Tibial artery (tissue), 4 donors: ENCODE data around the gene WNT1.

Experiments used
- DNase-seq, 2 donors: peaks; one replicate each; pipeline ENCODE4 v3.0.0-alpha.2; 2019
- H3K27ac ChIP-seq, 2 donors: fragments of 200-600 bp; sonication (generic) in 1 of 2; 1 replicate in 1 of 2; 2 replicates in 1 of 2; pipeline ENCODE4 v1.5.1; 2018 to 2019; ENCODE audit warnings: mild to moderate bottlenecking in 1 of 2
- H3K27me3 ChIP-seq, 2 donors: fragments of 200-600 bp; sonication (generic) in 1 of 2; one replicate each; pipeline versions ENCODE4 v1.5.1 to v1.6.0; 2016 to 2019
- H3K36me3 ChIP-seq, 3 donors: fragments of 200-600 bp; sonication (generic) in 2 of 3; one replicate each; pipeline ENCODE4 v1.5.1; 2016 to 2019; ENCODE audit warnings: mild to moderate bottlenecking in 2 of 3
- H3K4me1 ChIP-seq, 4 donors: fragments of 200-600 bp; sonication (generic) in 2 of 4; 1 replicate in 3 of 4; 2 replicates in 1 of 4; pipeline ENCODE4 v1.5.1; 2016 to 2019
- H3K4me3 ChIP-seq, 2 donors: fragments of 200-600 bp; sonication (generic) in 1 of 2; 1 replicate in 1 of 2; 2 replicates in 1 of 2; pipeline ENCODE4 v1.5.1; 2018 to 2019; ENCODE audit warnings: mild to moderate bottlenecking in 2 of 2
- H3K9me3 ChIP-seq, 3 donors: fragments of 200-600 bp; sonication (generic) in 1 of 3; one replicate each; pipeline ENCODE4 v1.5.1; 2016 to 2019
- intact Hi-C: fragments of 100-400 bp; cut with DNase I; formaldehyde crosslinking; loops from one replicate; pipeline ENCODE4 v1.15.0; 2023; ENCODE audit warnings: low total_unique reads
- TF ChIP-seq, protein P1 (sequence below), 2 experiments: fragments of 200-600 bp in 1 of 2; fragments of 450-650 bp in 1 of 2; IDR thresholded peaks; one replicate each; pipeline ENCODE4 v1.5.1; 2017 to 2019; ENCODE audit warnings: antibody characterized with exemption in 2 of 2, mild to moderate bottlenecking in 1 of 2, moderate library complexity in 1 of 2

Gene WNT1

DNA sequence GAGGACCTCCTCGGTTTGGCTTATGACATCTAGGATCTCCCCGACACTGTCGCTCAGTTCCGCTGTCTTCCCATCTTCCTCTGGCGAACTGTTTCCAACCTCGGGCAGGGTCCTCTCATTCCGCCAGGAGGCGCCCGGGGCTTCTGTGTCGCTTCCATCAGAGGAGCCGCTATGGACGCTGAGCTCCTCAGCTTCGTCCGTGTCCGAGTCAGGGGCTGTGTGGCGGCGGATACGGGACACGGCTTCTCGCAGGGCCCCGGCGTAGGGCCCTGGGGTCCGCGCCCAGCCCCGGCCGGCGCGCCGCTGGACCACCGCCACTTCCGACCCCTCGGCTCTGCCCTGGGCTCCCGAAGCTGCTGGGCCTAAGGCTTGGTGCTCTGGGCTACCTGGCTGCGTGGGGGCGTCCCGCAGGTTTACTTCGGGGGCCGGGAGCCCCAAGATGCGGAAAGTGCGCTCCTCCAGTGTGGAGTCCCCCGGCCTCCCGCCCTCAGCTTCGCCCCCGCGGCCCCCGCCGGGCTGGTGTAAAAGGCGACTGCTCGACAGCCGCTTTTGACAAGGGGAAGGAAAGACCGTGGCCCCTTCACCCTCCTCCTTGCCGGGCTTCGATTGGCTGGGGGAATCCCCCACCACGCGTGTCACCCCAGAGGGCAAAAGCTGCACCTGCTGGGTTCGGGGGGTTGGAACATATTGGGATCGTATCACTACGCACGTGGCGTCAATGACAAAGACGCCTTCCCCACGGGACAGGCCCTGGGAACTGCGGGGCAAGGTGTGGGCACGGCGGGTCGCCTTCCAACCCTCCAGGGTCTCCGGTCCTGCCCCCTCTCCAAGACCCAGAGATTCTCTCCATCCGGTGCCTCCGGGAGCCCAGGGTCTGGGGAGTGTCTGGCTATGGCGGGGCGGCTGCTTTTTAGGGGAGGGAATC is 18.9 kb downstream of the WNT1 start:
- DNase-seq, result peak; percentile 84 to 88
- H3K4me3 ChIP-seq, result peak overlapping the region; percentile 40 to 52
- peaks cover 9 to 20% (median 13%) of the 10 kb centered on the region in 3 donors for H3K36me3 ChIP-seq
- H3K4me1 ChIP-seq, result peaks cover 8 to 57% (median 41%) of the 10 kb centered on the region in 4 donors
- TF ChIP-seq, protein P1, sequence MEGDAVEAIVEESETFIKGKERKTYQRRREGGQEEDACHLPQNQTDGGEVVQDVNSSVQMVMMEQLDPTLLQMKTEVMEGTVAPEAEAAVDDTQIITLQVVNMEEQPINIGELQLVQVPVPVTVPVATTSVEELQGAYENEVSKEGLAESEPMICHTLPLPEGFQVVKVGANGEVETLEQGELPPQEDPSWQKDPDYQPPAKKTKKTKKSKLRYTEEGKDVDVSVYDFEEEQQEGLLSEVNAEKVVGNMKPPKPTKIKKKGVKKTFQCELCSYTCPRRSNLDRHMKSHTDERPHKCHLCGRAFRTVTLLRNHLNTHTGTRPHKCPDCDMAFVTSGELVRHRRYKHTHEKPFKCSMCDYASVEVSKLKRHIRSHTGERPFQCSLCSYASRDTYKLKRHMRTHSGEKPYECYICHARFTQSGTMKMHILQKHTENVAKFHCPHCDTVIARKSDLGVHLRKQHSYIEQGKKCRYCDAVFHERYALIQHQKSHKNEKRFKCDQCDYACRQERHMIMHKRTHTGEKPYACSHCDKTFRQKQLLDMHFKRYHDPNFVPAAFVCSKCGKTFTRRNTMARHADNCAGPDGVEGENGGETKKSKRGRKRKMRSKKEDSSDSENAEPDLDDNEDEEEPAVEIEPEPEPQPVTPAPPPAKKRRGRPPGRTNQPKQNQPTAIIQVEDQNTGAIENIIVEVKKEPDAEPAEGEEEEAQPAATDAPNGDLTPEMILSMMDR (IDR thresholded peaks at IDR 0.05), result peak; percentile 67 to 73
- H3K27me3 ChIP-seq, result peaks cover 0 to 74% of the 10 kb centered on the region in 2 donors
- H3K9me3 ChIP-seq, result no peaks in the 10 kb centered on the region
- intact Hi-C loops, result no loop called here
- no peak overlapping the region for H3K27ac ChIP-seq

DNA sequence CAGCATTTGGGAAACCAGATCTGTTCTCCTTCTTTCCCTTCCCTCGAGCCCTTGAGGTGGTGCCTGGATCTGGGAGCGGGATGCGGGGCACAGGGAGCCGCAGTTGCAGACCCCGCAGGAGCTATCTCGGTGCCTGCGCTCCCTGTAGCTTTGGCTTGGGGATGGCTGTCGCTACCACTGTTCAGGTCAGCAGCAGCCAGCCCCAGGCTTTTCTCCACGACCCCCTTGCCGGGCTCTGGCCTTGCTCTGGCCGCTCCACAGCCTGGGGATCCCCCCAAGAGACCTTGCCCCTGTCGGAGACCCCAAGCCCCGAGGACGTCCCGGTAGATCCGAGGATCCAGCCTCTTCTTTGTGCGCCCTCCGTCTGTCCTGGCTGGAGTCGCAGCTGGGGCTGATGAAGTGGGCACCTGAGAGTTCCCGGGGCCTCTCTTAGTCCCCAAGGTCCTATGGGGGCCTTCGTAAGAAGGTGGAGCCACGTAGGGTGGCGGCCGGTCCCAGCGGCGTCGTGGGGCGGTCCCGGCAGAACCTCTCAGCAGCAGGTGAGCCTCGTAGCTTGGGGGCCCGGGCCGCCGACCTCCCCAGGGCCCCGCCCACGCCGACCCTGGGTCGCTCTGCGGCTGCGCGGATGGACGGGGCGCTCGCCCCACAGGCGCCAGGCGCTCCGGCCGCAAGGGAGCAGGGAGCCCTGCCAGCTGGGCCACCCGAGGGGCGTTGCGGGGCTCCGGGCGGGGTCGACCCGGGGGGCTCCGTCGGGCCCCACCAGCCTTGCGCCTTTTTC is 19.8 kb downstream of the WNT1 start:
- peaks cover 0 to 74% of the 10 kb centered on the region in 2 donors for H3K27me3 ChIP-seq
- no peak for DNase-seq
- TF ChIP-seq, protein P1 (IDR thresholded peaks at IDR 0.05), result no peak
- no peaks in the 10 kb centered on the region for H3K9me3 ChIP-seq
- H3K36me3 ChIP-seq, result peaks cover 18 to 29% (median 21%) of the 10 kb centered on the region in 3 donors
- peak overlapping the region; percentile 37 to 52 for H3K4me3 ChIP-seq
- intact Hi-C loops, result no loop called here
- no peak overlapping the region for H3K27ac ChIP-seq
- H3K4me1 ChIP-seq, result peaks cover 8 to 57% (median 41%) of the 10 kb centered on the region in 4 donors

DNA sequence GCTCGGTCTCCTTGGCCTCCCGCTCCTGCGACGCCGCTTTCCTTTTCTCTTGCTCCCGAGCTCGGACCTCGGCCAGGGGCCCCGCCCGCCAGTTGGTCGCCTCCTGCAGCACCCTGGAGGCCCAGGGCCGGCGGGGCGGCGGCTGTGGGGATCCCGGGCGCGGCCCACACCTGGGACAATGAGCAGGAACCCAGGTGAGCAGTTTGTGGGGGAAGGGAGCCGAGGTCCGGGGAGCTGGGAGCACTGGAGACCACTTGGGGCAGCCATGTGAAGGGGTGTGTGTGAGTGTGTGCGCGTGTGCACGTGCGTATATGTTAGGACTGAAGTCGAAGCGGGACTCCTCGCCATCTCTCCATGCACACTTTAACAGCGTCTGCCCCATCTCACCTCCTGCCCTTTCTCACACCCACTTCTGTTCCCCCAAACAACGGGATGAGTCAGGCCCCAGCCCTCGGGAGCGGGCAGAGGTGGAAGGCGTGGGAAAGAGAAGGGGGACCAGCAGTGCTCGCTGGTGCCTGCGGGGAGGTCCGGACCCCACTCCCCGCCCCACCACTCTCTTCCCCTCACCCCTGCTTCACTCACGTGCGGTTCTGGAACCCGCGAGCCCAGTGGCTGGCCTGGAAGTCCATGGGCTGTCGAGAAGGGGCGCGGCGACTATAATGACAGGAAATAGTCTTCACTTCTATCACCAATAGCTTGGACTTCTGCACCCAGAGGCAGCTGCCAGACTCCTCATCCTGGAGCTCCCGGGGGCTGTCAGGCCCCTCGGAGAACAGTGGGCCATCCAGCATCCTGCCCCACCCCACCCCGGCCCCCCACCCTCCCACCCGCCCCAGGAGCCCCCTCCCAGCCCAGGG is 20.6 kb downstream of the WNT1 start:
- H3K27ac ChIP-seq, result no peak overlapping the region
- TF ChIP-seq, protein P1 (IDR thresholded peaks at IDR 0.05), result no peak
- peak overlapping the region; percentile 37 to 52 for H3K4me3 ChIP-seq
- intact Hi-C loops, result no loop called here
- no peak for DNase-seq
- H3K36me3 ChIP-seq, result peaks cover 26 to 37% (median 30%) of the 10 kb centered on the region in 3 donors
- peaks cover 8 to 57% (median 41%) of the 10 kb centered on the region in 4 donors for H3K4me1 ChIP-seq
- peaks cover 0 to 73% of the 10 kb centered on the region in 2 donors for H3K27me3 ChIP-seq
- no peaks in the 10 kb centered on the region for H3K9me3 ChIP-seq

DNA sequence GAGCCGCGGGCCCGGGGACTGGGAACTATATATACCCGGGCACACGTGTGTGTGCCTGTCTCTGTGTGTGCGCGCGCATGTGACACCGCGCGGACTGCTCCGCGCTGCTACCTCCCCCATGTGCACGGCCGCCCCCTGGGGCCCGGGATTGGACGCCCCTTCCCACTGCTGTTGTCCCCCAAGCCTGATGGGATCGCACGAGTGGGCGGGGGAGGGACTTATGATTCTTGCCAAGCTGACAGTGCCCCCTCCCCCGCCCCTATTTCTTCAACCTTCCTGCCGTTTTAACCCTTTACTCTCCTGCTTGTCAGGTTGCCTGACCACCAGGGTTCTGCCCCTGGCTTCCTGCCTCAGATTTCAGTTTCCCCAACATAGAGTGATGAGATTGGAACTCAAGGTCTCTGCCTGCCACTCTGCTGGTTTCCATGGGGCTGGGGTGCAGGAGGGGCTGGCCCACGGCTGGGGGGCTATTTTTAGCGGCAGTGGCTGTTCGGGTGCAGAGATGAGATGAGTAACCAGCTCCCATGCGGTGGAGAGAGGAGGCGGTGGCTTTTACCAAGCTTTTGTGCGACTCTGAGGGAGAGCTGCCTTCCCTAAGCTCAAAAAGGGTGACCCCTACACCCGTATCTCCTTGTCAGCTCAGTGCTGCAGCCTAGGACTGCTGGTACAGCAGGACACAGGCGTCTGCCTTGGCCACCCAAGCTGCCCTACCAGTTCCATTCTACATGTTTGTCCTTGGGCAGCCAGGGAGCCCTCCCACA is 21.4 kb downstream of the WNT1 start, which contains the start of gene DDN:
DDN (minus strand) TSS at position 5 of the 761 bp plus-strand sequence. CDS start 88 bp downstream, outside the sequence.
- peaks cover 8 to 55% (median 41%) of the 10 kb centered on the region in 4 donors for H3K4me1 ChIP-seq
- intact Hi-C loops, result no loop called here
- TF ChIP-seq, protein P1 (IDR thresholded peaks at IDR 0.05), result no peak
- no peak for DNase-seq
- H3K4me3 ChIP-seq, result peak within 1 kb of the TSS; percentile 37 to 52
- peaks cover 34 to 45% (median 38%) of the 10 kb centered on the region in 3 donors for H3K36me3 ChIP-seq
- H3K9me3 ChIP-seq, result no peaks in the 10 kb centered on the region
- H3K27me3 ChIP-seq, result peaks cover 0 to 73% of the 10 kb centered on the region in 2 donors
- no peak within 1 kb of the TSS for H3K27ac ChIP-seq
